HepG2 (cell line): ENCODE measurements around the gene ICAM5. TPM values are rescaled to one million over a fixed set of nuclear protein-coding genes. Genes with fewer than 3 reads are reported as not detected.

Experiments used
- BCL6 ChIP-seq: IDR thresholded peaks from 2 replicates; pipeline ENCODE4 v1.6.1; 2016; ENCODE audit warnings: missing genetic modification reagents, missing compliant biosample characterization
- DMAP1 ChIP-seq: IDR thresholded peaks from 2 replicates; pipeline ENCODE4 v1.6.1; 2016
- FOSL2 ChIP-seq: sonication (generic); formaldehyde crosslinking; IDR thresholded peaks from 2 replicates; pipeline ENCODE4 v1.4.0; 2020; ENCODE audit warnings: missing genetic modification reagents
- FOXO1 ChIP-seq: sonication (generic); formaldehyde crosslinking; IDR thresholded peaks from 2 replicates; pipeline ENCODE4 v1.4.0; 2020; ENCODE audit warnings: missing genetic modification reagents
- GZF1 ChIP-seq: sonication (generic); formaldehyde crosslinking; IDR thresholded peaks from 2 replicates; pipeline ENCODE4 v1.5.1; 2020; ENCODE audit warnings: mild to moderate bottlenecking, missing genetic modification reagents
- KAT8 ChIP-seq: IDR thresholded peaks from 2 replicates; pipeline ENCODE4 v1.6.1; 2016; ENCODE audit warnings: missing genetic modification reagents, missing compliant biosample characterization
- NCOA2 ChIP-seq: sonication (generic); formaldehyde crosslinking; IDR thresholded peaks from 2 replicates; pipeline ENCODE4 v1.8.0; 2022; ENCODE audit warnings: inconsistent platforms
- PITX1 ChIP-seq: sonication (generic); formaldehyde crosslinking; IDR thresholded peaks from 2 replicates; pipeline ENCODE4 v1.5.1; 2020; ENCODE audit warnings: mild to moderate bottlenecking, missing genetic modification reagents
- POLR2A ChIP-seq, 2 experiments: IDR thresholded peaks; 2 replicates each; pipeline ENCODE4 v1.6.1; 2011; ENCODE audit warnings: low read depth in 2 of 2, low read length in 2 of 2, mild to moderate bottlenecking in 1 of 2, moderate library complexity in 1 of 2; ENCODE audit not compliant: insufficient read depth in 1 of 2
- RAD21 ChIP-seq: fragments of 450-650 bp; formaldehyde crosslinking; IDR thresholded peaks from 2 replicates; pipeline ENCODE4 v1.5.0; 2020; ENCODE audit warnings: mild to moderate bottlenecking
- SNAPC2 ChIP-seq: sonication (generic); formaldehyde crosslinking; IDR thresholded peaks from 2 replicates; pipeline ENCODE4 v1.8.1; 2022; ENCODE audit warnings: mild to moderate bottlenecking, missing genetic modification reagents
- SOX5 ChIP-seq: IDR thresholded peaks from 2 replicates; pipeline ENCODE4 v1.6.1; 2016; ENCODE audit warnings: borderline replicate concordance
- SPEN ChIP-seq: sonication (generic); formaldehyde crosslinking; IDR thresholded peaks from 2 replicates; pipeline ENCODE4 v1.5.1; 2020; ENCODE audit warnings: low read depth, mild to moderate bottlenecking, missing genetic modification reagents
- ZMYM2 ChIP-seq: sonication (generic); formaldehyde crosslinking; IDR thresholded peaks from 2 replicates; pipeline ENCODE4 v1.8.0; 2022; ENCODE audit warnings: mild to moderate bottlenecking, missing genetic modification reagents
- ZNF556 ChIP-seq: sonication (generic); formaldehyde crosslinking; IDR thresholded peaks from 2 replicates; pipeline ENCODE4 v1.4.0; 2020; ENCODE audit warnings: mild to moderate bottlenecking, missing genetic modification reagents, borderline replicate concordance
- ZNF614 ChIP-seq: IDR thresholded peaks from 2 replicates; pipeline ENCODE4 v1.6.1; 2018; ENCODE audit warnings: missing biosample characterization, missing genetic modification reagents, inconsistent platforms, borderline replicate concordance
- ZNF644 ChIP-seq: IDR thresholded peaks from 2 replicates; pipeline ENCODE4 v1.6.1; 2016; ENCODE audit warnings: low read depth
- ZNF75D ChIP-seq: sonication (generic); formaldehyde crosslinking; IDR thresholded peaks from 2 replicates; pipeline ENCODE4 v1.8.1; 2023; ENCODE audit warnings: missing genetic modification reagents, mild to moderate bottlenecking, borderline replicate concordance
- ZSCAN21 ChIP-seq: sonication (generic); formaldehyde crosslinking; IDR thresholded peaks from 2 replicates; pipeline ENCODE4 v1.8.0; 2022; ENCODE audit warnings: mild to moderate bottlenecking, missing genetic modification reagents, moderate library complexity, borderline replicate concordance
- polyA plus RNA-seq, 8 experiments: library from polyadenylated mRNA; depleted of rRNA in 3 of 8; stranded (reverse) in 7 of 8; unstranded in 1 of 8; fragments of >200 nt; fragmentation: Illumina TruSeq in 4 of 8; extraction: Trizol in 4 of 8; gene quantifications; 2 replicates each; pipeline versions ENCODE4 v1.2.1 to v1.2.3, GENCODE V29; 2011 to 2016; ENCODE audit warnings: low read depth in 4 of 8, missing spikeins in 1 of 8, mixed read lengths in 1 of 8; ENCODE audit not compliant: insufficient read depth in 1 of 8
- total RNA-seq, 5 experiments: library from RNA; depleted of rRNA; stranded (reverse); fragments of >200 nt; fragmentation: Illumina TruSeq; extraction: Trizol; gene quantifications; 2 replicates each; pipeline ENCODE4 v1.2.3, GENCODE V29; 2016; ENCODE audit warnings: low read depth in 1 of 5
- TF ChIP-seq, protein P1 (sequence below): sonication (generic); formaldehyde crosslinking; IDR thresholded peaks from 2 replicates; pipeline ENCODE4 v1.5.0; 2020; ENCODE audit warnings: missing genetic modification reagents
- TF ChIP-seq, protein P2 (sequence below): sonication (generic); formaldehyde crosslinking; IDR thresholded peaks from 2 replicates; pipeline ENCODE4 v1.9.0; 2022; ENCODE audit warnings: missing genetic modification reagents, mild to moderate bottlenecking, borderline replicate concordance
- TF ChIP-seq, protein P3 (sequence below): sonication (generic); formaldehyde crosslinking; IDR thresholded peaks from 2 replicates; pipeline ENCODE4 v1.5.0; 2020; ENCODE audit warnings: mild to moderate bottlenecking, missing genetic modification reagents
- TF ChIP-seq, protein P4 (sequence below): IDR thresholded peaks from 2 replicates; pipeline ENCODE4 v1.6.1; 2016; ENCODE audit warnings: mild to moderate bottlenecking

The ICAM5 gene
- total and polyA plus RNA-seq, 2 of the 13 experiments (the other 11 are each of a cell fraction or from before 2014, with no cell fraction given) = 0.46 to 1.6 TPM

DNA sequence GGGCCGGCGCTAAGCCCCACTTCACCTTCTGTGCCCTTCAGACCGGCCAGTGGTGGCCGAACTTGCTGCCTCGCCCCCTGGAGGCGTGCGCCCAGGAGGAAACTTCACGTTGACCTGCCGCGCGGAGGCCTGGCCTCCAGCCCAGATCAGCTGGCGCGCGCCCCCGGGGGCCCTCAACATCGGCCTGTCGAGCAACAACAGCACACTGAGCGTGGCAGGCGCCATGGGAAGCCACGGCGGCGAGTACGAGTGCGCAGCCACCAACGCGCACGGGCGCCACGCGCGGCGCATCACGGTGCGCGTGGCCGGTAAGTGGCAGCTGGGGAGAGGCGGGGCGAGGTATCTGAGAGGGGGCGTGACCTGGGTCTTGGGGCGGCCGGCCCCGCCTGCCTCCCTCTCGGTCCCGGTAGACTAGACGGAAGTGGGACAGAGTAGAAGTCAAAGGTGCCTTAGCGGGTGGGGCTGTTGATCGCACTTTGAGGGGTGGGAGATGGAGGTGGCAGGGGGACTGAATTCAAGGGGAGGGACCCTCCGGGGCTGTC, 5.6 kb downstream of the ICAM5 start (continued):
- no peak for TF ChIP-seq SOX5
- 0 out of 2 replicates have a peak, but pooled peaks have one; percentile 46 for TF ChIP-seq ZMYM2 (CRISPR knock-in tag)
- no peak for TF ChIP-seq ZSCAN21
- no peak for TF ChIP-seq DMAP1 (CRISPR knock-in tag)
- no peak for TF ChIP-seq ZNF556
- TF ChIP-seq ZNF614 (CRISPR knock-in tag) = no peak
- no peak for TF ChIP-seq RAD21 (CRISPR knock-in tag)
- no peak for TF ChIP-seq FOSL2 (CRISPR knock-in tag)
- TF ChIP-seq, protein P1, sequence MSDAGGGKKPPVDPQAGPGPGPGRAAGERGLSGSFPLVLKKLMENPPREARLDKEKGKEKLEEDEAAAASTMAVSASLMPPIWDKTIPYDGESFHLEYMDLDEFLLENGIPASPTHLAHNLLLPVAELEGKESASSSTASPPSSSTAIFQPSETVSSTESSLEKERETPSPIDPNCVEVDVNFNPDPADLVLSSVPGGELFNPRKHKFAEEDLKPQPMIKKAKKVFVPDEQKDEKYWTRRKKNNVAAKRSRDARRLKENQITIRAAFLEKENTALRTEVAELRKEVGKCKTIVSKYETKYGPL (CRISPR knock-in tag) = no peak
- TF ChIP-seq, protein P2, sequence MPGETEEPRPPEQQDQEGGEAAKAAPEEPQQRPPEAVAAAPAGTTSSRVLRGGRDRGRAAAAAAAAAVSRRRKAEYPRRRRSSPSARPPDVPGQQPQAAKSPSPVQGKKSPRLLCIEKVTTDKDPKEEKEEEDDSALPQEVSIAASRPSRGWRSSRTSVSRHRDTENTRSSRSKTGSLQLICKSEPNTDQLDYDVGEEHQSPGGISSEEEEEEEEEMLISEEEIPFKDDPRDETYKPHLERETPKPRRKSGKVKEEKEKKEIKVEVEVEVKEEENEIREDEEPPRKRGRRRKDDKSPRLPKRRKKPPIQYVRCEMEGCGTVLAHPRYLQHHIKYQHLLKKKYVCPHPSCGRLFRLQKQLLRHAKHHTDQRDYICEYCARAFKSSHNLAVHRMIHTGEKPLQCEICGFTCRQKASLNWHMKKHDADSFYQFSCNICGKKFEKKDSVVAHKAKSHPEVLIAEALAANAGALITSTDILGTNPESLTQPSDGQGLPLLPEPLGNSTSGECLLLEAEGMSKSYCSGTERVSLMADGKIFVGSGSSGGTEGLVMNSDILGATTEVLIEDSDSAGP (CRISPR knock-in tag) = peak; percentile 60; the same call in 1 of the 2 replicates
- TF ChIP-seq FOXO1 (CRISPR knock-in tag) = no peak
- no peak for TF ChIP-seq KAT8 (CRISPR knock-in tag)
- TF ChIP-seq, protein P3, sequence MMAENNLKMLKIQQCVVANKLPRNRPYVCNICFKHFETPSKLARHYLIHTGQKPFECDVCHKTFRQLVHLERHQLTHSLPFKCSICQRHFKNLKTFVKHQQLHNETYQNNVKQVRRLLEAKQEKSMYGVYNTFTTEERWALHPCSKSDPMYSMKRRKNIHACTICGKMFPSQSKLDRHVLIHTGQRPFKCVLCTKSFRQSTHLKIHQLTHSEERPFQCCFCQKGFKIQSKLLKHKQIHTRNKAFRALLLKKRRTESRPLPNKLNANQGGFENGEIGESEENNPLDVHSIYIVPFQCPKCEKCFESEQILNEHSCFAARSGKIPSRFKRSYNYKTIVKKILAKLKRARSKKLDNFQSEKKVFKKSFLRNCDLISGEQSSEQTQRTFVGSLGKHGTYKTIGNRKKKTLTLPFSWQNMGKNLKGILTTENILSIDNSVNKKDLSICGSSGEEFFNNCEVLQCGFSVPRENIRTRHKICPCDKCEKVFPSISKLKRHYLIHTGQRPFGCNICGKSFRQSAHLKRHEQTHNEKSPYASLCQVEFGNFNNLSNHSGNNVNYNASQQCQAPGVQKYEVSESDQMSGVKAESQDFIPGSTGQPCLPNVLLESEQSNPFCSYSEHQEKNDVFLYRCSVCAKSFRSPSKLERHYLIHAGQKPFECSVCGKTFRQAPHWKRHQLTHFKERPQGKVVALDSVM = peak; percentile 93
- no peak for TF ChIP-seq SNAPC2
- TF ChIP-seq BCL6 (CRISPR knock-in tag) = no peak
- no peak for TF ChIP-seq NCOA2 (CRISPR knock-in tag)
- TF ChIP-seq ZNF75D (CRISPR knock-in tag) = no peak
- no peak for TF ChIP-seq PITX1 (CRISPR knock-in tag)
- TF ChIP-seq, protein P4, sequence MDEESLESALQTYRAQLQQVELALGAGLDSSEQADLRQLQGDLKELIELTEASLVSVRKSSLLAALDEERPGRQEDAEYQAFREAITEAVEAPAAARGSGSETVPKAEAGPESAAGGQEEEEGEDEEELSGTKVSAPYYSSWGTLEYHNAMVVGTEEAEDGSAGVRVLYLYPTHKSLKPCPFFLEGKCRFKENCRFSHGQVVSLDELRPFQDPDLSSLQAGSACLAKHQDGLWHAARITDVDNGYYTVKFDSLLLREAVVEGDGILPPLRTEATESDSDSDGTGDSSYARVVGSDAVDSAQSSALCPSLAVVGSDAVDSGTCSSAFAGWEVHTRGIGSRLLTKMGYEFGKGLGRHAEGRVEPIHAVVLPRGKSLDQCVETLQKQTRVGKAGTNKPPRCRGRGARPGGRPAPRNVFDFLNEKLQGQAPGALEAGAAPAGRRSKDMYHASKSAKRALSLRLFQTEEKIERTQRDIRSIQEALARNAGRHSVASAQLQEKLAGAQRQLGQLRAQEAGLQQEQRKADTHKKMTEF (CRISPR knock-in tag) = 0 out of 2 replicates have a peak, but pooled peaks have one; percentile 24
- TF ChIP-seq SPEN = no peak
- no peak for TF ChIP-seq POLR2A (IDR thresholded peaks at IDR 0.05; ENCODE audit: insufficient read depth in 1 of 2, low read depth in 2 of 2, low read length in 2 of 2)
- TF ChIP-seq ZNF644 (CRISPR knock-in tag) = no peak
- no peak for TF ChIP-seq GZF1 (CRISPR knock-in tag)
